ENCODE data around the gene CHGA.

The CHGA gene

DNA sequence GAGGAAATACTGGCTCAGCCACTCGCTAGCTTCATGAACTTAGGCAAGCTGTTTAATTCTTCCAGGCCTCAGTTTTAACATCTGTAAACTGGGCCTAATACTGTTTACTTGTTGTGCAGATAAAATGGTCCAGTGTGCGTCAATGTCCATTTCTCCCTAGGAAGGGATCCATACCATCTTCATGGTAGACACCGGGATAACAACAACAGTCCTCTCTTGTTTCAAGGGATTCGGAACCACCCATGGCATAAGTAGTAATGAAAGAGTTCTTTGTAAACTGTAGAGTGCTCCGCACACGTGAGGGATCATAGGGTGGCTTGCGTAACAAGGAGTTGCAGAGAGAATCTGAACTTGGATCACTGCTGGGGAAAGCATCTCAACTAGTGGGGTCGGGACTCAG lies 17.3 kb upstream of the CHGA start:
- no peak for DNase-seq

DNA sequence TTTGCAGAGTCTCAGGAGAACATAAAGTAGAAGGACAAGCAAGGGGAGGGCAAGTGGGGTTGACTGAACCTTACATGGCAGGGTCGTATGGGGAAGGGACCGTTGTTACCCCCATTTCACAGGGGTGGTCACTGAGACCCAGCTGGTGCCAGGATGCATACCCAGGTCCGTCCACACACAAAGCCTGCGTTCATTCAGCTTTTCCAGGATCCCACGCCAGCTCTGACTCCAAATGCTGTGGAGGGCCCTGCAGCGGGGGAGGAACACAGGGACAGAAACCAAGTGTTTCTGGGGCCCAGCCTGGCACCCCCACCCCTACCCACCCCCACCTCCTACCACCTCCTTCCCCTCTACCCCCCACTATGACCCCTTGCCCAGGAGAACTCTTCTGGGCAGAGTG lies 16.5 kb upstream of the CHGA start:
- no peak for DNase-seq

GRCh38 chr14:92906823-92907222 lies 16.1 kb upstream of the CHGA start:
- DNase-seq = no peak

- no peak for DNase-seq
Observed at GRCh38 chr14:92907316-92907911, 15.5 kb upstream of the CHGA start.

GRCh38 chr14:92914087-92914656 lies 8.8 kb upstream of the CHGA start:
- peak; percentile 32 for DNase-seq

DNA sequence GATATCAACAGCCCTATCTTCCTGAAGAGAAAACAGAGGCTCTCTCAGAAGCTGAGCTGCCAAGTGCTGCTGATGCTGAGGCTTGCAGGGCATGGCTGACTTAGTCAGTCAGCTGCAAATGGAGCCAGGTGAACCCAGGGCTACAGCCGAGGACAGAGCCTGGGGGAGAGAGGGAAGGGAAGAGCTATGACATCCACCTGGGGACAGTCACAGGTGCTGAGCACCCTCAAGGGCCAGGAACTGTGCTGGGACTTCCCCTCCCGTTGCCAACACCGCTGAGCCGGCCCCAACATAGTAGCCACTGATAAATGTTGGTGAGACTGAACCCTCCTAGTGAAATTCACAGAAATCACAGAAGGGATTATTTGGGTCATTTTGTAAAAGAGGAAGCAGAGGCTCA lies 6.7 kb upstream of the CHGA start:
- no peak for DNase-seq

DNA sequence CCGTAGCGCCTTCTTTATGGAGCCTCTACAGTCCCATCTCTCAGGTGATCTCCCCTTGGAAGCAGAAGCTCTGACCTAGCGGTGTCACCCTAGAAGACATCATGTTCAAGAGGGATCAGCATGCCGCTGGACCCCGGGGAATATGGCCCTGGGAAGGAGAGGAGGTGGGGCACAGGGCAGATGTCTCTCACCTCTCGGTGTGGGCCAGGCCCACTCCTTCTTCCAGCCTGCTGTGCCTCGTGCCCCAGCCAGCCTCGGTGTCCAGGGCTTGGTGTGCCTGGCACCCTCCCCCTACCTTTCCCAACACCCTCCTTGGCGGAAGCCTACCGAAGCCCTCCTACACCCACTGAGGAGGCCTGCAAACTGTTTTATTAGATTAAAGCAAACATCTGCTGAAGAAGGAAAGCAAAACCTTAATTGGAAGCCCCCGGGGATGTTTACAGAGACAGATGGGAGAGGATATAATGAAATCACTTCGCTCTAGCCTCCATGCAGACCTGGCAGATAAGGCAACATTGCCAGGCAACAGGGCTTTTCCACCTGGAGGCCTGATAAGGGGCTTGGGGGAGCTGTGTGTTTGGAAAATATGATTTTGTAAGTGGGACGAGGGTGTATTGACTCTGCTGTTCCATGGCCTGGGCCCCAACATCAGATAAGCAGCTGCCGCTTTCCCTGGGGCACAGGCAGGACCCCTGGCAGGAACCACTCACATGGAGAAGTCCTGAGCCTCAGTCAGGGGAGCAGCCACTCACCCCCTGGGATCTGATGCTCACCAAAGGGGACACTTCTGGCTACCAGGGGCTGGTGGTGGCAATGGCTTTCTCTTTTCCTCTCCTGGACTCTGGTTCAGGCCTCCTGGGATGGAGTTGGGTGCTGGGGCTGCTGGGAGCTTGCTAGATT lies 5.7 kb upstream of the CHGA start:
- DNase-seq = no peak

DNA sequence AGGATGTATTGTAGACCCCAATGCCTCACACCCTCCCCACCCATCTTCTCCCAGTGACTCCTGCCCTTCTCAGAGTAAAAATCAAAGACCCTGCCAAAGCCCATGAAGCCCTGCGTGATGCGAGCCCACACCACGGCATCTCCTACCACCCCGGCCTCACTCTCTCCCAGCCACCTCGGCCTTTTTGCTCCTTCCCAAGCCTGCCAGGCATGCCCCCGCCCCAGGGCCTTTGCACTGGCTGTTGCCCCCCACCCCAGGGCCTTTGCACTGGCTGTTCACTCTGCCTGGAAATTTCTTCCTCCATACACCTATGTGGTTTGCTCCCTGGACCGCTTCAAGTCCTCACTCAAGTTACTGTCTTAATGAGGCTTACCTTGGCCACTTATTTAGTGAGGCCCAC lies 5.0 kb upstream of the CHGA start:
- no peak for DNase-seq

DNA sequence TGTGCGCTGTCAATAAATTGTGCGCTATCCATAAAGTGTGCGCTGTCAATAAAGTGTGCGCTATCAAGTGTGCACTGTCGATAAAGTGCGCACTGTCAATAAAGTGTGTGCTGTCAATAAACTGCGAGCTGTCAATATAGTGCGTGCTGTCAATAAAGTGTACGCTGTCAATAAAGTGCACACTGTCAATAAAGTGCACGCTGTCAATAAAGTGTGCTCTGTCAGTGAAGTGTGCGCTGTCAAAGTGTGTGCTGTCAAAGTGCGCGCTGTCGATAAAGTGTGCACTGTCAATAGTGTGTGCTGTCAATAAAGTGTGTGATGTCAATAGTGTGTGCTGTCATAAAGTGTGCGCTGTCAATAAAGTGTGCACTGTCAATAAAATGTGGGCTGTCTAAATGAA lies 2.9 kb upstream of the CHGA start:
- no peak for DNase-seq

- DNase-seq = no peak
Observed at GRCh38 chr14:92922155-92922735, 705 bp upstream of the CHGA start.

DNA sequence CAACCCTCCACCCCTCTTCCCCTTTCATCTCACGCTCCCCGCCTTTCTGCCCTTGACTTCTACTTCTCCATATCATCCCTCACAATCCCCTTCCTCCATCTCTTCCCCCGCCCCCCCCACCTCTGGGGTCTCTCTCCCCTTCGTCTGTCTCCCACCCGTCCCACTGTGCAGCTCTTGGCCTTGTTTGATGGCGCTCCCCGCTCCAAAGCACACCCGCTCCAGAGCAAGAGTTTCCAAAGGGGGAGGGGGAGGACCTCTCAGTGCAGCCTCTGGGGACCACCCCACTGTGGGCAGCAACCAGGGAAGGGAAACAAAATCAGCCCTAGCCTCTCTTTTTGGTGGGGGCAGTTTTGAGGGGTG lies 774 bp downstream of the CHGA start:
- no peak for DNase-seq

DNA sequence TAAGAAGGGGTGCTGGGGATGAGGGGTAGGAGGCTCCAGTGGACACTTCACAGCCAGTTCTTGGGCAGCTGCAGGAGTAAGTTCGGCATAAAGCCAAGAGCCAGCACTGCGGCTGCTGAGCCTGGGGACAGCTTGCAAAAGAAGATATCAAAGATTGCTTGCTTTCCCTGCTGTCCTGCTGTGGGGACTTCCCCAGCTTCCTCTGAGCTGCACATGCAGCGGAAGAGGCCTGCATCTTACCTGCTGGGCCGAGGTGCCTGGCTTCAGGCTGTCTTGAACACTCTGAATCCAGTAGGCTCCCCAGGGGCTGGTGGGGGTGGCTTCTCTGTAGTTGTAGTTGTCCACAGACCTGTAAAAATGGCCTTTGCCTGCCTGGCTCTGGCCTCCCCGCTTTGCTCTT lies 1.3 kb downstream of the CHGA start:
- no peak for DNase-seq

DNA sequence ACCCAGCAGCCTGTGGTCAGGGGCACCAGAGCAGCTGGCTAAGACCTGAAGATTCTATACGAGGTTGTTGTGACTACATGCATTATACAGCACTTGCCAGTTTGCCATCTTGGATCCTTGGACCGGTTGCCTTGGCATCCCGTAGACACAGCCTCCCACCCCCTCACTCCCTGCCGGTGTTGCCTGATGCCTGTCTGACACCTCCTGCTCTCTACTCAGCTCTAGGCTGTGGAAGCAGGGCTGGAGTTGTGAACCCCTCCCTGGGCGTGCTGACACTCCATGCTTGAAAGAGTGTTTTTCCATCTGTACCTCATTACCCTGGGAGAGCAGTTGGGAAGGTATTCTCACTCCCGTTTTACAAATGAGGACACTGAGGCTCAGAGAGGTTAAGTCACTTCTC lies 2.5 kb downstream of the CHGA start:
- no peak for DNase-seq

DNA sequence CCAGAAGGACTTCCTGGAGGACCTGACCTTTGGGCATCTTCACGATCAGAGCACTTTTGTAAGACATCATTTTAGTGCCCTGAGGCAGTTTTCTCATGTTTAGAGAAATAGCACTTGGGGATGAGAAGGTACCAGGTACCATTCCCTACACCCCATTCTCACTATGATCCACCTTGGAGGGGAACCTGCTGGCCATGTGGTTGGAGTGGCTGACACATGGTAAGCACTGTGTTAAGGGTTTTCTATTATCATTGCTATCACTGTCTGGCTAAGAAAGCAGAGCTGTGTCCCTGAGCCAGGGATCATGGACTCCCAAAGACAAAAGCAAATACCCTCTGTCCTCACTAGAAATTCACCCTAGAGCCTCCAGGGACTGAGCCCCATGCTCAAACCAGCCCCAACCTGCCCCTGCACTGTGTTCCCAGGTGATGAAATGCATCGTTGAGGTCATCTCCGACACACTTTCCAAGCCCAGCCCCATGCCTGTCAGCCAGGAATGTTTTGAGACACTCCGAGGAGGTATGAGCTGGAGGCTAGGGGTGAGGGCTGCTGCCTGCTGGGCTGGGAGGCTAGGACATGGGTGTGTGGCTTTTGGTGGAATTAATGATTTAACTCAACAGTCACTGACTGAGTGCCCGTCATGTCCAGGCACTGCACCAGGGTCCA lies 3.4 kb downstream of the CHGA start:
- DNase-seq = no peak

DNA sequence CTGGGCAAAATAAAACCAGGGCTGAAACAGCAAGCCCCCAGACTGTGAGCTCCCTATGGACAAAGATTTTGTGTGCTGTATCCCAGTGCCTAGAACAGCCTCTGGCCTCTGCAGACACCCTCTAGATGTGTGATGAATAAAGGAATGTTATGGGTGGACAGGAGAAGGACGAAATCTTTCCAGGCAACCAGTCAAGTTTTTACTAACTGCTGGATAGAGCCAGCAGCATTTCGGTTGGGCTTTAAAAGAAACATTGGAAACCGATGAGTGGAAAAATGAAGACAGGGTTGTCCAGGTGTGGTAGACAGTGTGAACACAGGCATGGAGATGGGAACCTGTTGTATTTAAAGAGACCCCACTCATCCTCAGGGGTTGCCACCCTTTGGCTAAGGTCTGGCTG lies 4.0 kb downstream of the CHGA start:
- DNase-seq = no peak

- DNase-seq = no peak
Observed at GRCh38 chr14:92927349-92928257, 4.7 kb downstream of the CHGA start.

DNA sequence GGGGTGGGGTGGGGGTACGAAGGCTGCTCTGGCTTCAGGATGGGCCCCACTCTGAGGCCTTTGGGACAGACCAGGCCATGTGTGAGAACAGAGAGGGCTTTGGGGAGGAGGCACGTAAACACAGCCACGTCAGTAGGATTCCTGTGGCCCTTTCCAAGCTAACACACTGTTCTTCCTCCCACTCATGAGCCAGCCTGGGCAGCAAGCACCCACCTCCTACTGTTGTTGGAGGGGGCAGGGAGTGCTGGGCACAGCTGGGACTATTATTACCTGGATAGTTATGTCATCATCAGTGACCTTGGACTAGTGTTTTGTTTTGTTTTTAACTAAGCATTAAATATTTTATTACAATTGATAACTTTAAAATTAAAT lies 5.3 kb downstream of the CHGA start:
- no peak for DNase-seq

GRCh38 chr14:92928961-92929688 lies 6.2 kb downstream of the CHGA start:
- DNase-seq = no peak

- no peak for DNase-seq
Observed at GRCh38 chr14:92929689-92930608, 7.0 kb downstream of the CHGA start.

Data from activated naive CD4-positive, alpha-beta T cell treated with anti-CD3 and anti-CD28 coated beads, Interleukin-2, amount 50 U/mL, for 16 hours (primary cell).